IMR-90 (cell line): Measurements from ENCODE around the gene ANKRD11. TPM values are rescaled to one million over a fixed set of nuclear protein-coding genes. Genes with fewer than 3 reads are reported as not detected.

Experiments used
- ATAC-seq: fragments of 200-7000 bp; cut with Tn5 transposase; 2 replicates; pipeline ENCODE4 v1.9.1; 2020; ENCODE audit warnings: low read depth, mild to moderate bottlenecking, moderate library complexity
- BruUV-seq: library from RNA; stranded (reverse); fragments of 400-500 nt; replicated peaks from 2 replicates; lab custom pipeline; 2021; lab: Mats Ljungman, UMichigan
- CTCF ChIA-PET: fragments of 300-600 bp; formaldehyde crosslinking; extraction: SDS; loops from one replicate; lab custom pipeline; 2021; ENCODE audit warnings: antibody characterized with exemption; lab: Yijun Ruan, JAX
- POLR2A ChIA-PET: fragments of 300-600 bp; sonication (Branson Sonifier 250); formaldehyde crosslinking; loops from one replicate; lab custom pipeline; 2022; ENCODE audit warnings: antibody characterized with exemption; ENCODE audit not compliant: unreplicated experiment; lab: Charles Lee
- DNase-seq: peaks from one replicate; pipeline ENCODE4 v3.0.0; 2013
- H2AFZ ChIP-seq: replicated peaks from 2 replicates; pipeline ENCODE3; 2013; ENCODE audit warnings: low read length, mild to moderate bottlenecking; ENCODE audit not compliant: poor library complexity
- H2AK5ac ChIP-seq: 2 replicates; pipeline ENCODE4 v1.6.1; 2013; ENCODE audit warnings: low read depth, low read length, inconsistent platforms
- H2AK9ac ChIP-seq: replicated peaks from 2 replicates; pipeline ENCODE3; 2013; ENCODE audit warnings: mild to moderate bottlenecking, low read depth, low read length, moderate library complexity; ENCODE audit not compliant: poor library complexity
- H2BK120ac ChIP-seq: 2 replicates; pipeline ENCODE4 v1.6.1; 2013; ENCODE audit warnings: low read depth, low read length, inconsistent platforms
- H2BK15ac ChIP-seq: 3 replicates; pipeline ENCODE4 v1.6.1; 2013; ENCODE audit warnings: low read depth, low read length, inconsistent platforms
- H2BK20ac ChIP-seq: 2 replicates; pipeline ENCODE4 v1.6.1; 2013; ENCODE audit warnings: low read depth, mild to moderate bottlenecking, inconsistent platforms, low read length, moderate library complexity
- H2BK5ac ChIP-seq: 2 replicates; pipeline ENCODE4 v1.6.1; 2013; ENCODE audit warnings: mild to moderate bottlenecking, low read depth, low read length, inconsistent platforms; ENCODE audit not compliant: poor library complexity, severe bottlenecking
- H3K14ac ChIP-seq: replicated peaks from 2 replicates; pipeline ENCODE4 v1.6.1; 2013; ENCODE audit warnings: low read depth, low read length, inconsistent platforms
- H3K18ac ChIP-seq: 2 replicates; pipeline ENCODE4 v1.6.1; 2013; ENCODE audit warnings: low read depth, low read length, control low read depth
- H3K23ac ChIP-seq: 2 replicates; pipeline ENCODE4 v1.6.1; 2013; ENCODE audit warnings: low read depth, low read length, inconsistent platforms
- H3K27ac ChIP-seq: 2 replicates; pipeline ENCODE4 v1.5.1; 2013; ENCODE audit warnings: mild to moderate bottlenecking, control low read depth, low read length; ENCODE audit not compliant: insufficient read depth
- H3K27me3 ChIP-seq: 2 replicates; pipeline ENCODE4 v1.6.1; 2013; ENCODE audit warnings: low read length; ENCODE audit not compliant: control insufficient read depth, insufficient read depth
- H3K36me3 ChIP-seq: 2 replicates; pipeline ENCODE4 v1.6.1; 2013; ENCODE audit warnings: low read length, mixed read lengths; ENCODE audit not compliant: control insufficient read depth, insufficient read depth
- H3K4ac ChIP-seq: 2 replicates; pipeline ENCODE4 v1.6.1; 2013; ENCODE audit warnings: low read depth, low read length, inconsistent platforms
- H3K4me1 ChIP-seq: 2 replicates; pipeline ENCODE4 v1.6.1; 2013; ENCODE audit warnings: low read length, mixed read lengths; ENCODE audit not compliant: control insufficient read depth, insufficient read depth
- H3K4me2 ChIP-seq: 2 replicates; pipeline ENCODE4 v1.6.1; 2013; ENCODE audit warnings: low read depth, mild to moderate bottlenecking, control low read depth, low read length, moderate library complexity
- H3K4me3 ChIP-seq: 2 replicates; pipeline ENCODE4 v1.5.1; 2013; ENCODE audit warnings: low read depth, mild to moderate bottlenecking, control low read depth, low read length, moderate library complexity; ENCODE audit not compliant: insufficient read depth
- H3K56ac ChIP-seq: 2 replicates; pipeline ENCODE4 v1.6.1; 2013; ENCODE audit warnings: low read length, inconsistent platforms; ENCODE audit not compliant: insufficient read depth; ENCODE audit errors: extremely low read depth
- H3K79me1 ChIP-seq, 2 experiments: 2 replicates each; pipeline ENCODE4 v1.6.1; 2013; ENCODE audit warnings: low read length in 2 of 2, inconsistent platforms in 1 of 2, low read depth in 1 of 2
- H3K9ac ChIP-seq: 2 replicates; pipeline ENCODE4 v1.6.1; 2013; ENCODE audit warnings: low read depth, low read length, control low read depth
- H3K9me1 ChIP-seq: 2 replicates; pipeline ENCODE4 v1.6.1; 2013; ENCODE audit warnings: low read length, inconsistent platforms; ENCODE audit not compliant: insufficient read depth
- H3K9me3 ChIP-seq: 2 replicates; pipeline ENCODE4 v1.6.1; 2013; ENCODE audit warnings: low read length; ENCODE audit not compliant: control insufficient read depth, insufficient read depth
- H4K20me1 ChIP-seq: 2 replicates; pipeline ENCODE4 v1.6.1; 2013; ENCODE audit warnings: low read length, inconsistent platforms; ENCODE audit not compliant: insufficient read depth
- H4K5ac ChIP-seq: 2 replicates; pipeline ENCODE4 v1.6.1; 2013; ENCODE audit warnings: mild to moderate bottlenecking, low read depth, low read length, control low read depth
- H4K8ac ChIP-seq, 2 experiments: 2 replicates each; pipeline ENCODE4 v1.6.1; 2013; ENCODE audit warnings: low read depth in 2 of 2, low read length in 2 of 2, control low read depth in 1 of 2, inconsistent platforms in 1 of 2
- H4K91ac ChIP-seq: 2 replicates; pipeline ENCODE4 v1.6.1; 2013; ENCODE audit warnings: low read depth, low read length, inconsistent platforms; ENCODE audit not compliant: insufficient read depth
- BHLHE40 ChIP-seq: fragments of 150-350 bp; IDR thresholded peaks from 2 replicates; pipeline ENCODE4 v1.6.1; 2016; ENCODE audit warnings: mild to moderate bottlenecking, low read depth, low read length
- CEBPB ChIP-seq: IDR thresholded peaks from 2 replicates; pipeline ENCODE4 v1.6.1; 2012; ENCODE audit warnings: low read depth, low read length, improper control_type of control experiment
- CHD1 ChIP-seq: IDR thresholded peaks from 2 replicates; pipeline ENCODE4 v1.6.1; 2012; ENCODE audit warnings: low read depth, low read length, improper control_type of control experiment
- ELK1 ChIP-seq: fragments of 150-350 bp; IDR thresholded peaks from 2 replicates; pipeline ENCODE4 v1.6.1; 2016; ENCODE audit warnings: low read depth, mild to moderate bottlenecking, low read length, moderate library complexity, borderline replicate concordance
- FOS ChIP-seq: fragments of 150-350 bp; IDR thresholded peaks from 2 replicates; pipeline ENCODE4 v1.6.1; 2016; ENCODE audit warnings: low read depth, low read length
- MAFK ChIP-seq: IDR thresholded peaks from 2 replicates; pipeline ENCODE4 v1.6.1; 2012; ENCODE audit warnings: low read depth, low read length, improper control_type of control experiment
- MAZ ChIP-seq: IDR thresholded peaks from 2 replicates; pipeline ENCODE4 v1.6.1; 2012; ENCODE audit warnings: low read depth, mild to moderate bottlenecking, low read length, improper control_type of control experiment, moderate library complexity, borderline replicate concordance
- MXI1 ChIP-seq: IDR thresholded peaks from 2 replicates; pipeline ENCODE4 v1.6.1; 2012; ENCODE audit warnings: low read depth, mild to moderate bottlenecking, low read length, moderate library complexity, borderline replicate concordance
- NFE2L2 ChIP-seq: fragments of 150-350 bp; IDR thresholded peaks from 2 replicates; pipeline ENCODE4 v1.6.1; 2016; ENCODE audit warnings: low read depth, mild to moderate bottlenecking, low read length
- POLR2A ChIP-seq: IDR thresholded peaks from 2 replicates; pipeline ENCODE4 v1.6.1; 2012; ENCODE audit warnings: mild to moderate bottlenecking, low read depth, low read length
- RAD21 ChIP-seq: IDR thresholded peaks from 2 replicates; pipeline ENCODE4 v1.6.1; 2012; ENCODE audit warnings: low read length, improper control_type of control experiment
- RCOR1 ChIP-seq: IDR thresholded peaks from 2 replicates; pipeline ENCODE4 v1.6.1; 2012; ENCODE audit warnings: mild to moderate bottlenecking, low read length, improper control_type of control experiment; ENCODE audit not compliant: insufficient replicate concordance
- RFX5 ChIP-seq: IDR thresholded peaks from 2 replicates; pipeline ENCODE4 v1.8.0; 2012; ENCODE audit warnings: low read depth, mild to moderate bottlenecking, low read length, moderate library complexity
- SMC3 ChIP-seq: fragments of 150-350 bp; IDR thresholded peaks from 2 replicates; pipeline ENCODE4 v1.6.1; 2016; ENCODE audit warnings: low read depth, mild to moderate bottlenecking, antibody characterized with exemption, low read length, moderate library complexity
- WGBS, 2 experiments: methylation state at CpG; one replicate each; pipeline versions ENCODE4 v1.1.5 to v1.1.7; 2013; ENCODE audit warnings: missing lambda C conversion rate in 2 of 2; ENCODE audit not compliant: insufficient read length in 1 of 2; ENCODE audit errors: extremely low coverage in 2 of 2; 5-methylcytosine and 5-hydroxymethylcytosine counted together
- dilution Hi-C: fragments of 300-500 bp; cut with HindIII; formaldehyde crosslinking; loops from one replicate; pipeline ENCODE4 v1.14.3; 2018; ENCODE audit warnings: low sequenced_read_pairs; ENCODE audit not compliant: unreplicated experiment
- in situ Hi-C: fragments of 300-500 bp; cut with MboI; formaldehyde crosslinking; loops from 3 replicates; pipeline ENCODE4 v1.14.3; 2019; ENCODE audit warnings: low sequenced_read_pairs, inconsistent platforms, mixed read lengths
- intact Hi-C: fragments of 100-400 bp; cut with micrococcal nuclease; formaldehyde crosslinking; loops from 2 replicates; pipeline ENCODE4 v1.10.0; 2022
- polyA plus RNA-seq, 3 experiments: library from polyadenylated mRNA; depleted of rRNA; stranded (reverse); fragments of >200 nt; gene quantifications; 2 replicates each; pipeline ENCODE4 v1.2.3, GENCODE V29; 2012; ENCODE audit warnings: low replicate concordance in 1 of 3
- total RNA-seq: library from RNA; depleted of rRNA; stranded (reverse); fragments of >200 nt; gene quantifications from 2 replicates; pipeline ENCODE4 v1.2.3, GENCODE V29; 2012
- TF ChIP-seq, protein P1 (sequence below): fragments of 150-350 bp; IDR thresholded peaks from 2 replicates; pipeline ENCODE4 v1.6.1; 2017; ENCODE audit warnings: mild to moderate bottlenecking, antibody characterized with exemption, low read length, low read depth
- TF ChIP-seq, protein P2 (sequence below): conservative IDR thresholded peaks from 2 replicates; pipeline ENCODE4 v1.5.1; 2012; ENCODE audit warnings: mild to moderate bottlenecking, low read depth, low read length, improper control_type of control experiment

ANKRD11 gene
- total and polyA plus RNA-seq, 2 of the 4 experiments (the other 2 are of a cell fraction) = 46.8 to 71.9 TPM

- no peak for DNase-seq
- Histone ChIP-seq H3K4me2 (no peak overlapping the region), H3K14ac (no peak overlapping the region), H2BK5ac (no peak overlapping the region), H4K5ac (no peak overlapping the region), H3K27ac (no peak overlapping the region), H3K56ac (no peak overlapping the region), H3K9me1 (peaks cover 62% of the 10 kb centered on the region), H3K36me3 (0 out of 2 replicates have a peak, but pooled peaks cover 1% of the 10 kb centered on the region), H2BK15ac (no peak overlapping the region), H3K79me1 (peaks cover 0 to 93% of the 10 kb centered on the region in 2 experiments; a peak in 3 of 4 replicates), H2AK9ac (no peak overlapping the region), H2AFZ (no peak overlapping the region), H3K18ac (no peak overlapping the region), H2AK5ac (0 out of 2 replicates have a peak overlapping the region, but pooled peaks have one; percentile 67), H3K4me3 (no peak overlapping the region), H2BK120ac (no peak overlapping the region), H3K4me1 (peaks cover 37% of the 10 kb centered on the region), H4K20me1 (peaks cover 100% of the 10 kb centered on the region), H3K9me3 (no peaks in the 10 kb centered on the region), H3K27me3 (no peaks in the 10 kb centered on the region), H3K9ac (no peak overlapping the region), H2BK20ac (no peak overlapping the region), H4K8ac (no peak overlapping the region), H3K23ac (peak overlapping the region; percentile 3; the same call in 1 of the 2 replicates), H4K91ac (no peak overlapping the region), H3K4ac (no peak overlapping the region)
- BruUV-seq = no TSS peak
- intact Hi-C loops = no loop called here
- TF ChIP-seq, protein P1, sequence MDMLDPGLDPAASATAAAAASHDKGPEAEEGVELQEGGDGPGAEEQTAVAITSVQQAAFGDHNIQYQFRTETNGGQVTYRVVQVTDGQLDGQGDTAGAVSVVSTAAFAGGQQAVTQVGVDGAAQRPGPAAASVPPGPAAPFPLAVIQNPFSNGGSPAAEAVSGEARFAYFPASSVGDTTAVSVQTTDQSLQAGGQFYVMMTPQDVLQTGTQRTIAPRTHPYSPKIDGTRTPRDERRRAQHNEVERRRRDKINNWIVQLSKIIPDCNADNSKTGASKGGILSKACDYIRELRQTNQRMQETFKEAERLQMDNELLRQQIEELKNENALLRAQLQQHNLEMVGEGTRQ = no peak
- TF ChIP-seq BHLHE40 (no peak), CEBPB (no peak), POLR2A (no peak), RFX5 (no peak), SMC3 (no peak), MAFK (no peak), NFE2L2 (no peak), ELK1 (no peak), RAD21 (no peak), MXI1 (no peak), MAZ (no peak), FOS (no peak), RCOR1 (no peak), CHD1 (no peak)
- TF ChIP-seq, protein P2, sequence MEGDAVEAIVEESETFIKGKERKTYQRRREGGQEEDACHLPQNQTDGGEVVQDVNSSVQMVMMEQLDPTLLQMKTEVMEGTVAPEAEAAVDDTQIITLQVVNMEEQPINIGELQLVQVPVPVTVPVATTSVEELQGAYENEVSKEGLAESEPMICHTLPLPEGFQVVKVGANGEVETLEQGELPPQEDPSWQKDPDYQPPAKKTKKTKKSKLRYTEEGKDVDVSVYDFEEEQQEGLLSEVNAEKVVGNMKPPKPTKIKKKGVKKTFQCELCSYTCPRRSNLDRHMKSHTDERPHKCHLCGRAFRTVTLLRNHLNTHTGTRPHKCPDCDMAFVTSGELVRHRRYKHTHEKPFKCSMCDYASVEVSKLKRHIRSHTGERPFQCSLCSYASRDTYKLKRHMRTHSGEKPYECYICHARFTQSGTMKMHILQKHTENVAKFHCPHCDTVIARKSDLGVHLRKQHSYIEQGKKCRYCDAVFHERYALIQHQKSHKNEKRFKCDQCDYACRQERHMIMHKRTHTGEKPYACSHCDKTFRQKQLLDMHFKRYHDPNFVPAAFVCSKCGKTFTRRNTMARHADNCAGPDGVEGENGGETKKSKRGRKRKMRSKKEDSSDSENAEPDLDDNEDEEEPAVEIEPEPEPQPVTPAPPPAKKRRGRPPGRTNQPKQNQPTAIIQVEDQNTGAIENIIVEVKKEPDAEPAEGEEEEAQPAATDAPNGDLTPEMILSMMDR = no peak
- no peak; the same call in 1 of the 2 replicates for ATAC-seq
- dilution Hi-C loops = no loop called here
- WGBS, 2 experiments = 100% methylated on average over 1 of the region's 5 CpGs; no CpG with 5 or more reads in 1 of the 2 experiments
- ChIA-PET CTCF (no interaction called here), POLR2A (no interaction called here)
- in situ Hi-C loops = no loop called here
Observed at GRCh38 chr16:89407925-89408300, 82.4 kb downstream of the ANKRD11 start.
